Activated CD4-positive, alpha-beta T cell treated with anti-CD3 and anti-CD28 coated beads, Interleukin-2, amount 50 U/mL, for 1 hour (primary cell): ENCODE measurements around the gene ANKRD63.
A peak's percentile ranks its signal among the peaks of the same experiment; 100 is the strongest.

Experiments used
- DNase-seq: peaks from one replicate; pipeline ENCODE4 v3.0.0-alpha.2; 2020

The ANKRD63 gene

GRCh38 chr15:40312370-40313158 lies 29.7 kb upstream of the ANKRD63 start:
- DNase-seq, result no peak

- no peak for DNase-seq
Observed at GRCh38 chr15:40310993-40311392, 28.1 kb upstream of the ANKRD63 start.

GRCh38 chr15:40310001-40310959 lies 27.4 kb upstream of the ANKRD63 start:
- peak; percentile 52 for DNase-seq

- DNase-seq, result no peak
Observed at GRCh38 chr15:40309344-40309862, 26.5 kb upstream of the ANKRD63 start.

GRCh38 chr15:40307421-40308211 lies 24.8 kb upstream of the ANKRD63 start, which contains the start of gene PLCB2:
TSS of gene PLCB2 (minus strand) at chr15:40307935. CDS start at chr15:40307672, 263 bp downstream.
- peak; percentile 69 for DNase-seq

- no peak for DNase-seq
Observed at GRCh38 chr15:40306908-40307307, 24.0 kb upstream of the ANKRD63 start.

GRCh38 chr15:40306371-40306770 lies 23.5 kb upstream of the ANKRD63 start:
- DNase-seq, result no peak

- no peak for DNase-seq
Observed at GRCh38 chr15:40305281-40305680, 22.4 kb upstream of the ANKRD63 start.

GRCh38 chr15:40303576-40303975 lies 20.7 kb upstream of the ANKRD63 start:
- DNase-seq, result no peak

- DNase-seq, result no peak
Observed at GRCh38 chr15:40302981-40303380, 20.1 kb upstream of the ANKRD63 start.

- DNase-seq, result no peak
Observed at GRCh38 chr15:40302288-40302886, 19.5 kb upstream of the ANKRD63 start.

GRCh38 chr15:40301467-40302179 lies 18.8 kb upstream of the ANKRD63 start:
- no peak for DNase-seq

- DNase-seq, result no peak
Observed at GRCh38 chr15:40300771-40301170, 17.9 kb upstream of the ANKRD63 start.

- DNase-seq, result no peak
Observed at GRCh38 chr15:40300367-40300766, 17.5 kb upstream of the ANKRD63 start.

- DNase-seq, result no peak
Observed at GRCh38 chr15:40298216-40298935, 15.5 kb upstream of the ANKRD63 start.

GRCh38 chr15:40297356-40297755 lies 14.5 kb upstream of the ANKRD63 start:
- no peak for DNase-seq

GRCh38 chr15:40296561-40297230 lies 13.8 kb upstream of the ANKRD63 start:
- no peak for DNase-seq

GRCh38 chr15:40295877-40296560 lies 13.2 kb upstream of the ANKRD63 start:
- DNase-seq, result no peak

GRCh38 chr15:40295297-40295696 lies 12.4 kb upstream of the ANKRD63 start:
- no peak for DNase-seq
